ENCODE measurements around the gene PIK3C2A.

The PIK3C2A gene

DNA sequence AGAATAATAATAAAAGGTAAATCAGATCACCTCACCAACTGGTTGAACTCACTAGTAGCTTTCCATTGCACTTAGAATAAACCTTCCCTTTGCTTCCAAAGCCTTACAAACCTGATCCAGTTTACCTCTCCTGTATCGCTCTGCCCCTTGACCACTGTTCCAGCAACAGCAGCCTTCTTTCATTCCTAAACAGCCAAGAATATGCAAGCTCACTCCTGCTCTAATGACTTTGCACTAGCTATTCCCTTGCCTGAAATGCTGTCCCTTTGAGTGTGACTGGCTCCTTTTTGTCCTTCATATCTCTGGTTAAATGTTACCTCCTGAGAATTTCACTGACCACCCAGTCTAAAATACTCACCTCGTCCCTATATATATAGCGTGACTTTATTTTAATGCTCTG lies 9.6 kb upstream of the PIK3C2A start:
- in situ Hi-C loops (cut with MboI; ENCODE audit: low sequenced_read_pairs): no loop called here

DNA sequence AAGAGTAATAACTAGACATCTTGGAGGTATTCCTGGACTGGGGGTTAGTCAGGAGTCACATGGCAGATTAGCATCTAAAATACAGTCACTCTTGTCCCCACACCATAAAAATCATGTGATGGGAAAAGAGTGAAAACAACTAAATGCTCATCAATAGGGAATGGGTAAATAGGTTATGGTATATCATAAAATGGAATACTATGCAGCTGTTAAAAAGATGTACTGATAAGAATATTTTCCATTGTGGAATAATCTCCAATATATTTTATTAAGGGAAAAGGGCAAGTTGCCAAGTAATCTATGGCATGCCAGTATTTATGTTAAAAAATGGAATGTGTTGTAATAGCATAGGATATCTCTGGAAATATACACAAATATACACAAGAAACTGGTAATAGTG lies 6.6 kb upstream of the PIK3C2A start:
- in situ Hi-C loops (cut with MboI; ENCODE audit: low sequenced_read_pairs): no loop called here

DNA sequence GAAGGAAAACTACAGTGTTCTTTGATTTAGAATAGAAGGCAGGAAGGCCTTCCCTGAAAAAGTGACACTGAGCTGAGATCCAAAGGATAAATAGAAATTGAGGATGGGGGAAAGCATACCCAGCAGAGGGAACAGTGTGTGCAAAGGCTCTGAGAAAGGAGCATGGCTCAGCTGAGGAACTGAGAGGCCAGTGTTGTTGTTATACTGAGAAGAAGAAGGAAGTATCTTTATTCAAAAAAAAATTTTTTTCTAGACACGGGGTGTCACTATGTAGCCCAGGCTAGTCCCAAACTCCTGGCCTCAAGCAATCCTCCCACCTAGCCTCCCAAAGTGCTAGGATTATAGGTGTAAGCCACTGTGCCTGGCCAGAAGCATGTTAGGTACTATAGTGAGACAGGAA lies 3.5 kb upstream of the PIK3C2A start:
- in situ Hi-C loops (cut with MboI; ENCODE audit: low sequenced_read_pairs): no loop called here

DNA sequence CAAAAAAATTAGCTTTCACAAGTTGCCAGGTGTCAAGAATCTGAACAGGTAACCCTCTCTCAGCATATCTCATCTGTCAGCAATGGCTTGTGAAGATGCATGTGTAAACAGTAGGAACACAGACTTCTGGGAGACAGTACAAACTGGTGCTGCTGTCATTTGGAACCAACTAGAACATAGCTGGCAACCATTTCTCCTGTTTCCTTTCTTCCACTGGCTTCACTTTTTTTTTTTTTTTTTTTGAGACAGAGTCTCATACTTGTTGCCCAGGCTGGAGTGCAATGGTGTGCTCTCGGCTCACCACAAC lies 2.1 kb upstream of the PIK3C2A start:
- in situ Hi-C loops (cut with MboI; ENCODE audit: low sequenced_read_pairs): no loop called here

DNA sequence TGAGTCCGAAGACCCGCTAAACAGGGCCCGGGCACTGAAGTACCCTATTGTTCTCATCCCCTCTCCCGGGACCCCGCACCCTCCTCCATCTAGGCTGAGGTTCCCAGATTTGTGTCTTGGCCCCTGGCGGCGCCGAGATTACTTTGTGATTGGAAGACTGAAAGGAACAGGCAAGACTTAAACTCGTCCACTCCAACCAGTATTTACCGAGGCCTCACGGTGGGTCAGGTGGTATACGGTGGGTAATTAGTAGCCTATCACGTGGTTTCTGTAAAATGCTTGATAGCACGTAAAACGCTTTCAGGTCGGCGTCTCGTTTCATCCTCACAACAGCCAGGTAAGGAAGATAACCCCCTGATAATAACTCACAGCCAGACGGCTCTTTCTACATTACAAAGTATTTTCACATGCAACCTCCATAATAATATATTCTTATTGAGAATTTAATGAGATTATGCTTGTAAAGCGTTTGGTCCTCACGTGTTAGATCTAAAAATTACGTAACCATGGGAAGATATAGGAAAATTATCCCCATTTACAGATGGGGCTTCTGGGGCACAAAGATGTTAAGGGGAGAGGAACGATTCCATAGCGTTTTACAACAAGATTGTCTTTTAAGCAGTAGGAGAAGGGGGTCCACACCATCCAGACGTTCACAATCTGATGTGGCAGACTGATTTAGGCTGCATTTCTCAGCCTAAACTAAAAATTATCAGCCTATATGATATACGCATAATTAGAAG lies 642 bp upstream of the PIK3C2A start:
- in situ Hi-C loops (cut with MboI; ENCODE audit: low sequenced_read_pairs): no loop called here

DNA sequence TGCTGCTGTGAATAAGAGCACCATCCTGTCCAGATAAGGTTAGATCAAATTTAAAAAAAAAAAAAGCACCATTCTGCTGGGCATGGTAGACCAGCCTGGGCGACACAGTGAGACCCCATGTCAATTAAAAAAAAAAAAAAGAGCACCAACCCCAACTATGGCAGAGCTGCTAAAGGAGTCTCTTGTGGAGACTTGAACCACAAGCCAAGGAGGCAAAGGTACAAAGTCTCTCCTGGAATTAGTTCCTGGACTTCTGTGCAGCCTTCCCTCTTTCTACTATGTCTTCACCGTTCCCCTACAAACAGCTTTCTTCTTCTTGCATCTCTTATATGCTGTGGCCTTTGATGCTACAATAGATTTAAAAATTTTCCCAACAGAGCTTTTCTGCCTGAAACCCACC lies 1.3 kb downstream of the PIK3C2A start:
- in situ Hi-C loops (cut with MboI; ENCODE audit: low sequenced_read_pairs): no loop called here

DNA sequence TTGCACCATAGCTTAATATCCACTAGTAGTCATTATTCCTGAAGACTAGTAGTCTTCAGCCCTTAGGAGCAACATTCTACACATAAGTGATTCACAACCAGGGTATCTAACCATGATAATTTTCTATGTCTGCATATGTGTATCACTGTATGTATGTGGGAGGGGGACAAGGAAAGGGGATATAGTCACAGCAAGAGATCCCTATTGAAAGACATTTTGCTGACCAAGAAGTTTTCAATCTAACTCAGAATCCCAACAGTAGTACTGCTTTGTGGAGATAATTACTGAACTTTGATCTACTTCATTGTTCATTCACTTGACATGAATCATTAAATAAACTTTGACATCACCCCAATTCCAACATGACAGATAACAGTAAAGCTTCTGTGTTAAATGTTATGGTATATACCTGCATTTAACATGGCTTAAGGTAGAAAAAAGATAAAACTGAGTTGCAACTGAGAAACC lies 10.3 kb downstream of the PIK3C2A start:
- in situ Hi-C loops (cut with MboI; ENCODE audit: low sequenced_read_pairs): no loop called here

DNA sequence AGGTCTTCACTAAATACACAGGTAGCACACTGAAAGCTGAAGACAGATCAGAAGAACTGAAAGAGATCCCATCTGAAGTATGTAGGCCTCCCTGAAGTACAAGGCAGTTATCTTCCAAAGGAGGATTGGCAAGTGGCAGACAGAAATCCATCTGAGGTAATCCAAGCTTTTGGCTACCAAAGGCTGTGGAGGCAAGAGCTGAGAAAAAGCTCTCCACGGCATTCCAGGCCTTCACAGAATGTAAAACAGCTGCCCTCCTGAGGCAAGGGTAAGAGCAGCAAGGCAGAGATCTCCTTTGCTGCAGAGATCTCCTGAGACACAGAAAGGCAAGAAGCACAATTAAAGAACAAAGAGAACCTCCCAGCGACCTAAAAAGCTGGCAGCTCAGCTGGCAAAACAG lies 19.1 kb downstream of the PIK3C2A start:
- in situ Hi-C loops (cut with MboI; ENCODE audit: low sequenced_read_pairs): no loop called here

DNA sequence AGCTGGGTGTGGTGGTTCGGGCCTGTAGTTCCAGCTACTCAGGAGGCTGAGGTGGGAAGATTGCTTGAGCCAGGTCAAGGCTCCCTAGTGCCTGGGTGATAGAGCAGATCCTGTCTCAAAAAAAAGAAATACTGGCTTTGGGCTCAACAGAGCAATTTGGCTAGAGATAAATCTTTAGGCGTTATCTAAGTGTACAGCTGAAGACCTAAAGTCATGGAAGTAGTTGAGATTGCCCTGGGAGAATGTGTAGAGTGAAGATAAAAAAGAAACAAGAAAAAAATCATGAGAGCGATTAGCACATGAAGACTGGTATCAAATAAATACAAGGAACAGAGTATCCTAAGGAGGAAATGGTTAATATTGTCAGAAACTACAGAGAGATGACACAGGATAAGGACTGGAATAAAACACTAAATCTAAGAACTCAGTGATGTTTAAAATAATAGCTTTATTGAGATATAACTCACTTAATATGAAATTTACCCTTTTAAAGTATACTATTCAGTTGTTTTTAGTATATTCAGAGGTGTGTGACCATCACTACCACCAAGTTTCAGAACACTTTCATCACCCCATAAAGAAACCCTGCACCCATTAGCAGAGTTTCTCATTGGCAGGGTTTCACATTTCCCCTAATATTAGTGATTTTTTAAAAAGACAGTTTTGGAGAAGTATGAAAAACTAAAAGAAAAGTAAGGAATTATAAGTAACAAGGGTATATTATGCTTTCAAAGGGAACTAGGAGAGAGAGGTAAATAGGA lies 20.7 kb downstream of the PIK3C2A start:
- in situ Hi-C loops (cut with MboI; ENCODE audit: low sequenced_read_pairs): no loop called here

DNA sequence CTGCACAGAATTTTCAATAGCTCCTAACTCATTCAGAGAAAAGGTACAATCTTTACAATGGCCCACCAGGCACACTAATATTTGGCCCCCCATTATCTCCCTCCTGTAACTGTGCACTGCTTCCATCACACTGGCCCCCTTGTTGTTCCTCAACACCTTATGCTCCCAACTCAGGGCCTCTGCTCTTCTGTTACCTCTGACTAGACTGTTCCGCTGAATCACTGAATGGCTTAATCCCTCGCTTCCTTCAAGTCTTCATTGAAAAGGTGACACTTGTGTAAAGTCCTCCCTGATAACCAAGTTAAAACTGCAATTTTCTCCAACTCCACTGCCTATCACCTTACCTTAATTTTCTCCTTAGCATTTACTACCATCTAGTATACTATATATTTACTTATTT lies 21.8 kb downstream of the PIK3C2A start:
- in situ Hi-C loops (cut with MboI; ENCODE audit: low sequenced_read_pairs): no loop called here

DNA sequence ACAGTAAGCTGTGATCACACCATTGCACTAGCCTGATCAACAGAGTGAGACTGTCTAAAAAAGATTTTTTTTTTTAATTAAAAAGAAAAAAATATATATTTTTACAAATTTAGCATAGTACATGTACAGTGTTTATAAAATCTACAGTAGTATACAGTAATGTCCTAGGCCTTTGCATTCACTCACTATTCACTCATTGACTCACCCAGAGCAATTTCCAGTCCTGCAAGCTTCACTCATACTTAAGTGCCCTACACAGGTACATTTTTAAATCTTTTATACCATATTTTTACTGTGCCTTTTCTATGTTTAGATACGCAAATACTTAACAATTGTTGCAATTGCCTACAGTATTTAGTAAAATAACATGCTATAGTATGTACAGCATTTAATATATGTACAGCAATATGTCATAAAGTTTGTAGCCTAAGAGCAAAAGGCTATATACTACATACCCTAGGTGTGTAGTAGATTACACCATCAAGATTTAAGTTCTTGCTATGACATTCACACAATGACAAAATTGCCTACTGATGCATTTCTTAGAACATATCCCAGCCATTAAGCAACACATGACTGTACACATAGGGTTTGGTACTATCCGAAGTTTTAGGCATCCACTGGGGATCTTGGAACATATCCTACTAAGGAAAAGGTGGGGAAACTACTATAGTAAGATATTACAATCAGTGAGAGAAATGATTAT lies 22.8 kb downstream of the PIK3C2A start:
- in situ Hi-C loops (cut with MboI; ENCODE audit: low sequenced_read_pairs): no loop called here

DNA sequence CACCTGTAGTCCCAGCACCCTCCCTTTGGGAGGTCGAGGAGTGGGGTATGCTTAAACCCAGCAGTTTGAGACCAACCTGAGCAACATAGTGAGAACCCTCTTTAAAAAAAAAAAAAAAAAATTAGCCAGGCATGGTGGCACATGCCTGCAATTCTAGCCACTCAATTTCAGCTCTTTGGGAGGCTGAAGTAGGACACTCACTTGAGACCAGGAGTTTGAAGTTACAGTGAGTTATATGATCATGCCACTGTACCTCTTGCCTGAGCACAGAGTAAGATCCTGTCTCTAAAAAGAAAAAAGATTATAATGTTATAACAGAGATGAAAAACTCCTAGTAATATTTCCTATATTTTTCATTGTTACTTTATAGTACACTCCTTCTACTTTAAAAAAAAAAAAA lies 23.9 kb downstream of the PIK3C2A start:
- in situ Hi-C loops (cut with MboI; ENCODE audit: low sequenced_read_pairs): no loop called here

DNA sequence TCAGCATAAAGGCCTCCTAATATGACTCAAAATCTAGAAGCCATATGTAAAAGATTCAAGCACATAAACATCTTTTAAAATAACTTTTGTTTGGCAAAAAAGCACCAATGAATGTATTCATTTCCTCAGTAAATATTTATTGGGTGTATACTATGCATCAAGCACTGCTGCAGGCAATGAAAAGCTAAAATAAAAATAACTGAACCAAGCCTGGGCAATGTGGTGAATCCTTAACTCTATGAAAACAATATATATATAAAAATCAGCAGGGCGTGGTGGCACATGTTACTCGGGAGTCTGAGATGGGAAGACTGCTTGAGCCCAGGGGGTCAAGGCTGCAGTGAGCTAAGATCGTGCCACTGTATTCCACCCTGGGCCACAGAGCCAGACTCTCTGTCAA lies 27.8 kb downstream of the PIK3C2A start:
- in situ Hi-C loops (cut with MboI; ENCODE audit: low sequenced_read_pairs): no loop called here

DNA sequence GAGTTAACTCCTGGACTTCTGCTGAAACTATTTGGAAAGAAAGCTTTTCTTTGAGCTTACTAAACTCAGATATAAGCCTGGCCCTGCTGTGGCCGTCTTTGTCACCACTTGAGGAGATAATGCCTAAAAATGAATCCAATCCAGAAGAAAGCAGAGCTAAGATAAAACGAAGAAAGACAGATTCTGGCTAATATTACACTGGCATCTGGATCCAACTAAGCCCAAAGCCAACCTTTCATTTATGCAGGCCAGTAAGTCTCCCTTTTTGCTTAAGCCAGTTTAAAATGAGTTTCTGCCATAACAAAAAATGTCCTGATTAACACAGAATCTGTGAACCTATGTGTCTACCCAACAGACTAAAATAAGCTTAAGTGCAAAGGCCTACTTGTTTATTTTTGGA lies 34.5 kb downstream of the PIK3C2A start:
- in situ Hi-C loops (cut with MboI; ENCODE audit: low sequenced_read_pairs): no loop called here

DNA sequence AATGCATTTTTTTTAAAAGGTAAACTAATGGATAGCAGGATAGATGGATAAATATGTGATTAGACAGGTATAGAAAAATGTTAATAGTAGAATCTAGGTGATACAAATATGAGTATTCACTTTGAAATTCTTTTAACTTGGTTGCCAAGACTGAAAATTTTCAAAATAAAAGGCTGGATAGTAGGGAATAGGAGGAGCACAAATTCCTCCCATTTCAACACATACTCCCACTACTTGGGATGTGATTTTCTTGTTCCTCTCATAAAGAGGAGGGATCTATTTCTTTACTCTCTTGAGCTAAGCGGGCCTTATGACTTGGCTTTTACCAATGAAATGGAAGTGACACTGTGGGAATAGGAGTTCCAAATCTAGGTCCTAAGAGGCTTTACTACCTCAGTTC lies 35.9 kb downstream of the PIK3C2A start:
- in situ Hi-C loops (cut with MboI; ENCODE audit: low sequenced_read_pairs): no loop called here

DNA sequence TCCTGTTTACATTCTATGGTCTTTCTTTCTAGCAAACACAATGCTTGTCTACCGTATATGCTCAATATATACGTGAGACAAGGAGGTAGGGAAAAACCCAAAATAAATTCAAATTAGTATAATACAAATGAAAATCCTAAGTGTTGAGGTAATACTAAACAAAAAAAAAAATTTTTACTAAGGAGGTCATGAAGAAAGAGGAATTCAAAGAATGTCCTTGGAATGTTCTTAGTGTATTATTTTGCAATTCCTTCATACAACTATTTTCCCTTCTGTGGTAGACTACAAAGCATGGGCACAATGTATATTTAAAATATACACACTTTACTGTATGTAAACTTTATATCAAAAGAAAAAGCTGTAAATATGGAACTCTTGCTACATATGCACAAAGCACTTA lies 36.4 kb downstream of the PIK3C2A start:
- in situ Hi-C loops (cut with MboI; ENCODE audit: low sequenced_read_pairs): no loop called here

DNA sequence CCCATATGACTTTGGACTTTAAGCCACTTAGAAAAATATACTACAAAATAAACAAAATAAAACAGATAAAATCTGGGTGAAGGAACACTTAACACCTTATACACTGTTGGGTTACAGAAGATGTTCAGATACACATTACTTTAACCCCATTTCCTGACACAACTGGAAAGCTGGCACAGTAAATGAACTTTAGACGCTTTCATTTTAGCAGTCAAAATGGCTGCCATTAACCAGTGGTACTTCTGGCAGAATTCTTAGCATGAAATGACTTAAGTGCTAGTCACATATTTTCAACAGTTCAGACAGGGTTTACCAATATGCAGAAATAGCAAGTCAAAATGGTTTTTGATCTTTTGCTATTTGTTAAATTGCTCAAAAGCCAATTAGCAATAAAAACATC lies 37.9 kb downstream of the PIK3C2A start:
- in situ Hi-C loops (cut with MboI; ENCODE audit: low sequenced_read_pairs): no loop called here

DNA sequence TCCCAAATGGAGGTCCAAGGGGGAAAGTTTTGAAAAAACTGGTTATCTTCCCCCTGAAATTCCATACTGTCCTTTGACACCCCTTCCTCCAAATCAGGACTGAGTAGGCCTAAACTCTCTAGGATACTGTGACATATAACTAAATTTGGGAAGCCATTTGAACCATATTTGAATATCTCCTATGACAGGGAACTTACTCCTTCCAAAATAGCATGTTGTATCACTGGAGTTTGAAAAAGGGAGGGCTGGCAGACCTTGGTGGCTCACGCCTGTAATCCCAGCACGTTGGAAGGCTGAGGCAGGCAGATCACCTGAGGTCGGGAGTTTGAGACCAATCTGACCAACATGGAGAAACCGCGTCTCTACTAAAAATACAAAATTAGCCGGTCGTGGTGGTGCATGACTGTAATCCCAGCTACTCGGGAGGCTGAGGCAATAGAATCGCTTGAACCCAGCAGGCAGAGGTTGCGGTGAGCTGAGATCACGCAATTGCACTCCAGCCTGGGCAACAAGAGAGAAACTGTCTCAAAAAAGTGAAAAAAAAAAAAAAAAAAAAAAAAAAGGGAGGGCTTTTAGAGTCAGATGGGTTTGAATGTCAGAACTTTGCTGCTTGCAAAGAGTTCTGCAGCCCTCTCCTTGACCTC lies 42.4 kb downstream of the PIK3C2A start:
- in situ Hi-C loops (cut with MboI; ENCODE audit: low sequenced_read_pairs): no loop called here

DNA sequence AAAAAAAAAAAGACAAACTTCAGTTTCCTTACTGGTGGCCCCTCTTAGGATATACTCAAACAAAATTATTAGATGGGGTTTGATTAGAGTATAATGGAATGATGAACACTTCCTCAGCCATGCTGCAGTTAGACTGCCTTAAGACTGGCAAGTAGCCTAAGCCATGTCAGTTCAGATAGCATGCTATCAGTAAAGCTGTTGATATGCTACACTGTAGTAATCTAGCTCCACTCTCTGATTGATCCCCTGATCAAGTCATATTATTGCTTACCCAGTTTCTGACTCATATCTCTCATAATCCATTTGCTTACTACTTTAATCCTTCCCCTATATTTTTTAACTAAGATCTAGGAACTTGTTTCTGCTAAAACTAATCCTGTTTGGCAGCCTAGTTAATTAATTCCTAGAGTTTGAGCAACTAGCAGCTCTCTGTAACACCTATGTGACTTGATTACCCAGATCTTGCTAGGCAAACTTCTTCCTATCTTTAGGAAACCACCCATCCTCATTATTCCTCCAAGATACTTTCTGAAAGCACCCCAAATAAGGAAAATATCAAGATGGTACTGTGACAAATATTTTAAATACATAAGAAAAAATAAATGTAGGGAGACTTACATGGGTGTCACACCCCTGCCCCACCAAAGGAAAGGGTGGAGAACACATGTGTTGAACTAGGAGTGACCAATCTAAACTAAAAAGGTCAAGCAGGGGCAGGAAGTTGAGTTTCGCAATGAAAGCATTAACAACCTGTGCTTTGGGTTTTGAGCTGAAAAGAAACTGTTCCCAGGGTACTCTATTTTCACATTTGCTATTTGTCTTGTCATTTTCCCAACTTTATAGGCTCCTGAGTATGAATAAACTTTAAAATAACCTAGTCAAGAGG lies 43.2 kb downstream of the PIK3C2A start:
- in situ Hi-C loops (cut with MboI; ENCODE audit: low sequenced_read_pairs): no loop called here

DNA sequence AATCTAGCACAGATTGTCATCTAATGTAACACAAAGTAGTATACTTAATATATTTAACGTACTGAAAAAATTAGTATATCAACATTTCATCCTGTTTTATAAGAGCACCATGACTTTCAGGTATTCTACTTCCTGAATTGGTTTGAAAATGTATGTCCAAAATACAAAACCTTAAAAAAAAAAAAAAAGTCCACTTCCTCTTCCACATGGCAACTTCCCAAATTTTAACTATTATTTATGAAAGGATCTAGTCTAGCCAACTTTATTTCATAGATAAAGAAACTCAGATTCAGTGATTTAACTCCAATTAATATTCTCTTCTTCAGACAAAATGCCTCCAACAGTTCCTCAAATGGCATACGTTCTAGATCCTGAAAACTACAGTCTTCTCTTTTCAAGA lies 44.0 kb downstream of the PIK3C2A start:
- in situ Hi-C loops (cut with MboI; ENCODE audit: low sequenced_read_pairs): no loop called here

DNA sequence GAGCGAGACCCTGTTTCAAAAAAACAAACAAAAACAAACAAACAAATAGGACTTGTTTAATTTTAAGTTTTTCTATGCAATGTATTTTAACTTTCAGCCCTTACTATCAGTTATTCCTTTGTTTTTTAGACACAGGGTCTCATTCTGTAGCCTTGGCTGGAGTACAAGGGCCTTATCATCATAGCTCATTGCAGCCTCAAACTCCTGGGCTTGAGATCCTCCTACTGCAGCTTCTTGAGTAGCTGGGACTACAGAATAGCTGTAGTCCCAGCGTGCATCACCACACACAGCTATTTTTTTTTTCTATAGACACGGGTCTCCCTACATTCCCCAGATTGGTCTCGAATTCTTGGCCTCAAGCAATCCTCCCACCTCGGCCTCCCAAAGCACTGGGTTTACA lies 44.5 kb downstream of the PIK3C2A start:
- in situ Hi-C loops (cut with MboI; ENCODE audit: low sequenced_read_pairs): no loop called here

All from HL-60/S4 (cell line).